ENCODE results near the gene MAPK10. TPM values are rescaled to one million over a fixed set of nuclear protein-coding genes. Genes with fewer than 3 reads are reported as not detected.

Gene MAPK10
- total and polyA plus RNA-seq, 9 of the 15 experiments (the other 6 are each of a cell fraction or from before 2014, with no cell fraction given) = 0.10 to 0.53 (median 0.18) TPM; not detected in 4

- no peak for FAIRE-seq
- ATAC-seq = no peak
- no peak overlapping the region for H3K4me2 ChIP-seq (ENCODE audit: insufficient read depth, low read length)
- no peak for DNase-seq (ENCODE audit: extremely low read depth in 1 of 4, low spot score in 3 of 4)
- H2AFZ ChIP-seq (ENCODE audit: low read depth, low read length) = no peak overlapping the region
- no peaks in the 10 kb centered on the region for H3K27me3 ChIP-seq (ENCODE audit: control insufficient read depth in 2 of 2, insufficient read depth in 2 of 2, low read length in 2 of 2)
- no TSS peak for BruUV-seq (replicated peaks)
- in situ Hi-C loops (cut with MboI) (no loop called here), intact Hi-C loops (cut with micrococcal nuclease) (no loop called here)
- ChIA-PET CTCF (ENCODE audit: low intra/inter-chr PET ratio) (no interaction called here), POLR2A (no interaction called here)
- no peaks in the 10 kb centered on the region; the same call in 1 of the 2 replicates for H3K9me3 ChIP-seq (replicated peaks; ENCODE audit: control insufficient read depth, insufficient read depth, low read depth, low read length)
- no peak overlapping the region for H3K4me3 ChIP-seq
- H3K4me1 ChIP-seq (replicated peaks in 1 of 2; ENCODE audit: control insufficient read depth in 2 of 2, insufficient read depth in 2 of 2, low read length in 2 of 2) = peaks cover 0 to 4% of the 10 kb centered on the region in 2 experiments; a peak in 2 of 5 replicates
- H3K9ac ChIP-seq (ENCODE audit: insufficient read depth in 1 of 2, low read depth in 2 of 2, low read length in 2 of 2) = no peak overlapping the region
- H3K9me1 ChIP-seq (ENCODE audit: control insufficient read depth, insufficient read depth, low read length) = no peaks in the 10 kb centered on the region
- WGBS (ENCODE audit: insufficient coverage, low coverage, missing lambda C conversion rate) = 65% methylated on average over 1 of the region's 1 CpG
- H3K36me3 ChIP-seq (ENCODE audit: control insufficient read depth, insufficient read depth, low read length) = no peaks in the 10 kb centered on the region
- H3K79me2 ChIP-seq (ENCODE audit: control insufficient read depth, insufficient read depth, low read length) = no peaks in the 10 kb centered on the region
- H4K20me1 ChIP-seq (replicated peaks; ENCODE audit: control insufficient read depth, insufficient read depth, low read length) = no peaks in the 10 kb centered on the region
- H3K27ac ChIP-seq (ENCODE audit: extremely low read depth, low read depth, low read length) = no peak overlapping the region
- TF ChIP-seq TCFL5 (CRISPR knock-in tag; conservative IDR thresholded peaks at IDR 0.05) = no peak
- no peak for TF ChIP-seq ZBTB9 (CRISPR knock-in tag; IDR thresholded peaks at IDR 0.05)
- TF ChIP-seq ETV1 (tag; conservative IDR thresholded peaks at IDR 0.05; ENCODE audit: low read depth) = no peak
- TF ChIP-seq TCF15 (CRISPR knock-in tag; IDR thresholded peaks at IDR 0.05) = no peak
- TF ChIP-seq PHB (CRISPR knock-in tag; IDR thresholded peaks at IDR 0.05) = no peak
- TF ChIP-seq ZNF224 (CRISPR knock-in tag; IDR thresholded peaks at IDR 0.05) = no peak
- no peak for TF ChIP-seq ETS1 (conservative IDR thresholded peaks at IDR 0.05; ENCODE audit: control insufficient read depth, low read depth, low read length)
- no peak for TF ChIP-seq RBM39 (optimal IDR thresholded peaks at IDR 0.05; ENCODE audit: low read depth, low read length)
- TF ChIP-seq GATAD2A (IDR thresholded peaks at IDR 0.05) = no peak
- no peak for TF ChIP-seq RNF219 (CRISPR knock-in tag; IDR thresholded peaks at IDR 0.05)
- TF ChIP-seq PRMT5 (CRISPR knock-in tag; IDR thresholded peaks at IDR 0.05) = no peak
- no peak for TF ChIP-seq PATZ1 (CRISPR knock-in tag; IDR thresholded peaks at IDR 0.05; ENCODE audit: borderline replicate concordance)
- TF ChIP-seq ZNF75A (CRISPR knock-in tag; IDR thresholded peaks at IDR 0.05) = no peak
- TF ChIP-seq ZSCAN29 (IDR thresholded peaks at IDR 0.05) = no peak
Observed at GRCh38 chr4:85963231-85963630, 396.6 kb downstream of the MAPK10 start.
